ENCODE measurements around the gene SMG1.
"Not testable (repeated sequence)": the region's sequence is repeated elsewhere in the genome, so short reads cannot be mapped to it uniquely, and the experiment has no call there.

SMG1 gene

GRCh38 chr16:18756639-18757038 lies 169.6 kb downstream of the SMG1 start:
- DNase-seq: not testable (repeated sequence)
